CD4-positive, alpha-beta T cell treated with Interleukin-21 for 1 hour (primary cell): Measurements from ENCODE around the gene WDR19.
"Not testable (repeated sequence)": the region's sequence is repeated elsewhere in the genome, so short reads cannot be mapped to it uniquely, and the experiment has no call there.

ENCODE experiments used
- DNase-seq: peaks from one replicate; pipeline ENCODE4 v3.0.0-alpha.2; 2020

Gene WDR19

DNA sequence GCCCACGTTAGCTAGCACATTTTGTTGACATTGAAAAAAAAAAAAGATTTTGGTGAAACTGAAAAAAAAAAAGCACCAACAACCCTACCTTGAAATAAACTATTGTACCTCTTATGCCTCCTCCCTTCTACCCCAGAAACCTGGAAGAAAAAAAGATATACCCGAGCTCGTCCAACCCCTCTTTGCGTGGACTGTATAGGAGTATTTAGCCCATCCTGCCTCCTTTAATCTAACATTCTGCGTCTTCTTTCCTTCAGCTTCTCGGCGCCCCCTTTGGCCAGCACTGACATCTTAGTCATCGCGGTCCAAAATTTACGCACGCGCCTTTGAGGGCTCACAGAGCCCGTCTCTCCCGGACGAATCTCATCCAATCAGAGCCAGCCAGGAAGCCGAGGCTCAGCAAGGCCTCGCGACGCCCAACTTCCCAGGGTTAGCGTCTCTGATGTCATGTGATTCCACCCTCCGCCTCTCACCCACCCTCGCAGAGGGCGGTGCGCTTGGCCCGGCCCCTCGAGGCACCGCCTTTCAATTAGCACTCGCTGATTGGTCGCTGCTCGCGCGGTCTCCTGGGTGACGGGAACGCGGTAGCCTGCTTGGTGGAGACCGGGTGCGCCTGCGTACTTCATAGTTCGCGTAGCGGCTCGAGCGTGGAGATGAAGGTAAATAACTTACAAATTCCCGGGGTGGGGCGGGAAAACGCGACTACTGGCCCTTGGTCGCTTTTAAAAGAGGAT is at the start of gene WDR19:
WDR19 (plus strand) TSS at position 625 of the 734 bp plus-strand sequence; CDS start at position 654, 29 bp downstream.
- DNase-seq: peak; percentile 99

DNA sequence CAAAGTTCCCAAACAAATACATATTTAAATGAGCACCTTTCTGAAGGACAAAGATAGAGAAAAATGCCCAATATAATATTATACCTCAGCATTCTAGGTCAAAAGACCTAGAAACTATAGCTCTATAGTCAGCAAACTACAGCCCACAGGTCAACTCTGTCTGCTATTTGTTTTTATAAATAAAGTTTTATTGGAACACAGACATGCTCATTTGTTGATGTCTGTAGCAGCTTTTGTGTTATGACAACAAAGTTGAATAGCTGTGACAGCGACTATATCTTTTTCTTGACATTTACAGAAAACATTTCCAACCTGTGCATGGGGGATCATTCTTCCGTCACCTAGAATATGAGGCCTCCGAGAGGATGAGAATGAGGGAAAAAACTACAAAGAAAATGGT is 48.7 kb upstream of the WDR19 start:
- no peak for DNase-seq

DNA sequence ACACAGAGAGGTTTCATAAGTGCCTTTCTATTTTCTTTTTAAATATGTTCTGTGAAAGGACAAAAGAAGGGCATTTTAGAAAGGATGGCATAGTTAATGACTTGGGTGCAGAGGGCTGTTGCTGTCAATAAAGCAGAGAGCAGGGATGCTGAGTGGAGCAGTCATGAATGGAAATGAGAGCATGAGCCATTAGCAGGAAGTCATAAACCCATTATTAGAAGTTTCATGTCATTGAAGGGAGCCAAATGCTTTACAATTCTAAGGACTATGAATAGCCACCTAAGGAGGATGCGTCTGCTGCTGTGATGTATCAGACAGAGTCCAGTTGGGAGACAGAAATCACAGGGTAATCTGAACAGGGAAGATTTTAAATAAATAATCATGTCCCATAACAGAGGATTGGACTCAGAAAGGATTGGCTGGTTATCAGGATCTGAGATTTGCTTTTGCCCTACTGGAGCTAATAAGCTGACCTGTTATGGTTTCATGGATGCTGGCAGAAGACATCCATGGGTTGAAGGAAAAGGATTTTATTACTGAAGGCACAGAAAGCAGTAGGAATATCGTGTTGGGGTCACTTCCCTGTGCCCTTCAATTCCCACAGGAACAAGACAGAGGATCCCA is 47.5 kb upstream of the WDR19 start:
- no peak for DNase-seq

DNA sequence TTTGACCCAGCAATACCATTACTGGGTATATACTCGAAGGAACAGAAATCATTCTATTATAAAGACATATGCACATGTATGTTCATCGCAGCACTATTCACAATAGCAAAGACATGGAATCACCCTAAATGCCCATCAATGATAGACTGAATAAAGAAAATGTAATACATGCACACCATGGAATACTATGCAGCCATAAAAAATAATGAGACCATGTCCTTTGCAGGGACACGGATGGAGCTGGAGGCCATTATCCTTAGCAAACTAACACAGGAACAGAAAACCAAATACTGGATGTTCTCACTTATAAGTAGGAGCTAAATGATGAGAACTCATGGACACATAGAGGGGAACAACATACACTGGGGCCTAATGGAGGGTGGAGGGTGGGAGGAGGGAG is 44.1 kb upstream of the WDR19 start:
- not testable (repeated sequence) for DNase-seq

DNA sequence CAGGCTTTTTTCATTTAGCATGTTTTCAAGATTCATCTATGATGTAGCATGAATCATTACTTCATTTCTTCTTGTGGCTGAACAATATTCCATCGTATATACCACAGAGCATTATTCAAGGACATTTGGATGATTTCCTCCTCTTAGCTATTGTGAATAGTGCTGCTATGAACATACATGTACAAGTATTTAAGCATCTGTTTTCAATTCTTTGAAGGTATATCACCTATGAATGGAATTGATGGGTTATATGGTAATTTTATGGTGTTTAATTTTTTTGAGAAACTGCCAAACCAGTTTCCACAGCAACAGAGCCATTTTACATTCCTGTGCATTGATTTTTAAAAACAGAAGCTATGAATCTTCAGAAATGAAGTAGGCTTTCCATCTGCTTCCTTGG is 36.1 kb upstream of the WDR19 start:
- DNase-seq: no peak

DNA sequence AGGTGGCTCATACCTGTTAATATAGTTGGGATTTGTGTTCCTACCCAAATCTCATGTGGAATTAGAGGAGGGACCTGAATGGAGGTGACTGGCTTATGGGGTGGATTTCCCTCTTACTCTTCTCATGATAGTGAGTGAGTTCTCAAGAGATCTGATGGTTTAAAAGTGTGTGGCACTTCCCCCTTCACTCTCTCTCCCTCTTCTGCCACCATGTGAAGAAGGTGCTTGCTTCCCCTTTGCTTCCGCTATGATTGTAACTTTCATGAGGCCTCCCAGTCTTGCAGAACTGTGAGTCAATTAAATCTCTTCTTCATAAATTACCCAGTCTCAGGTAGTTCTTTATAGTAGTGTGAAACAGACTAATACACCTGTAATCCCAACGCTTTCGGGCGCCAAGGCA is 28.3 kb upstream of the WDR19 start:
- no peak for DNase-seq

DNA sequence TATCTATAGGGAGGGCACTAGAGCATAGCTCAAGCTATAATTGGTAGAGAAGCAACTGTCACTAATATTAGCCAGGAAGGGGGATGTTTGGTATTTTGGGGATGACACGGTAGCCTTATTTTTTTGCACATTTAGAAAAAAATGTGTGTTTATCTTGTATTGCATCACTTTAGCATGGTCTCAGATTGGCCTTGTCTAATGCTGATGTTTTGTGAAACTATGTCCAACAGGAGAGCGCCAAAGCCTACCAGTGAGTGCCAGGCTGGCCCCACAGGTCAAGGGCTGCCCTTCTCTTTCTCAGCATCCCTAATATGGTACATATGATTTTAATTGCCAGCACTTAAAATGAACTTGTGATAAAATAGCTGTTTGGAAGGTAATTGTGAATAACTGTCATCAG is 24.8 kb upstream of the WDR19 start:
- no peak for DNase-seq

DNA sequence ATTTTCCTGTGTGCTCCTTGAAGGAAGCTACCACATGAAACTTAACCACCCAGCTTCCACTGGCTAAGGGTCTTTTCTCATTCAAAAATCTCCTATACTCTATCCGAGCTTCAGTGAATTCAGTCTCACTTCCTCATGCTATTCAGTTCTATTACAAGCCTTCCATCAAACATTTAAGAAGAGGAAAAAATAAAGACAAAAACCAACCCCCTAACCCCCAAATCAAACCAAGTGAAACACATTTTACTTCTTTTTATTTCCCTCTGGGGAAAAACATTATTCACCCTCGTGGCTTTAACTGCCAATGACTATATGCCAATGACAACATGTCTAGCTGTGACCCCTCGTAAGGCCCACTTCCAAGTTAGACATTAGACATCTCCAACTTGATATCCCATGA is 16.2 kb upstream of the WDR19 start:
- no peak for DNase-seq

DNA sequence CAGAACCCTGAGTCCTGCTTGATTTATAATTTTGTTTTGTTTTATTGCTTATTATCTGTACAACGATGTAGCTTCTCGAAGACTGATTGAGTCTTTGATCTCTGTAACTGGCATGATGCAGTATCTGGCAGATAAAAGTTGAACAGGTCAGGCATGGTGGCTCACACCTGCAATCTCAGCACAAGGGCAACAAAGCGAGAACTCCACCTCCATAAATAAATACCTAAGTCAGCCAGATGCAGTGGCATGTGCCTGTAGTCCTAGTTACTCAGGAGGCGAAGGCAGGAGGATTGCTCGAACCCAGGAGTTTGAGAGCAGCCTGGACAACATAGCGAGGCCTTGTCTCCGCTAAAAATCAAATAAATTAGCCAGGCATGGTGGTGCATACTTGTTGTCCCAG is 15.7 kb upstream of the WDR19 start:
- DNase-seq: no peak

DNA sequence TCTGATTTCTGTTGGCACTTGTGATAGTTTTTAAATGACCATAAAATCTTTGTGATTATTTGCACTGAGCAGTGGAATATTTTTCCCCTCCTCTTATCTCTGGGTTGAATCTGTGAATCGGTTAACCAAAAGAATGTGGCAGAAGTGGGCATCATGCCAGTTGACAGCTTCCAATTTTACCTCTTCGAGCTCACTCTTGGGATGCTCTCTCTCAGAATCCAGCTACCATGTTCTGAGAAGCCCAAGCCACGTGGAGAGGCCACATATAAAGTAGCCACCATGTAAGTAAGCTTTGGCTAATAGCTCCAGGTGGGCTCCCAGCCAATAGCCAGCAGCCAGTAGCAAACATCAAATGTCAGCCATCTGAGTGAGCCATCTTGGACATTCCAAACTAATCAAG is 12.9 kb upstream of the WDR19 start:
- no peak for DNase-seq

DNA sequence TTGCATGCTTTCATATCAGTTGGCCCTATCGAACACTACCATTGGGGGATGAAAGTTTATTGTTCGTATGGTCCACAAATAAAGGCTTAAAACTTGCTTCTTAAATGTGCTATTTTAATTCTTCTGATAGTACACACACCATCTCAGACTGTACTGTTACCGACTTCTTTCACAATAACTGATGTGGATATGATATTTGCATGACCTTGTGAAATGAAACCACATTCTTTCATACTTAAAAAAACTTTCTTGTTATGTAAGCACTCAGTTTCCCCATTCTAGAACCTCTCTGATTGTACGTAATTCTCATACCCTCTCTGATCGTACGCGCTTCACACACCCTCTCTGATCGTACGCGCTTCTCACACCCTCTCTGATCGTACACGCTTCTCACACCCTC is 12.0 kb upstream of the WDR19 start:
- DNase-seq: no peak

DNA sequence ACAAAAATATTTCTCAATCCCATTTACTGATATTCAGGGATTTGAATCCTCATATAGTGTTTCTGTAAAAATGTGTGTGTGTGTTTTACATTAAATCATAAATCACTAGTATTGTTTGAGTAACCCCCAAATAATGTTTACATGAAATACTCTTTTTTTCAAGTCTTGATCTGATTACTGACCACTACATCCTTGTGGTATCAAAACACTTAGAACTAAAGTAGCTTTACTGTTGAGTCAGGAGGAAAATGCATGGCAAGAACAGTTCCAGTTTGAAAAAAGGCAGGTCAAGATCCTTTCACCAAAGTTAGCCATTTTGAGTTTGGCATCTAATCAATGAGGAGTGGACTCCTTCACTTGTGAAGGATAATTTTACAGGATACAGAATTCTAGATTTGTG is 3.6 kb upstream of the WDR19 start:
- DNase-seq: no peak

DNA sequence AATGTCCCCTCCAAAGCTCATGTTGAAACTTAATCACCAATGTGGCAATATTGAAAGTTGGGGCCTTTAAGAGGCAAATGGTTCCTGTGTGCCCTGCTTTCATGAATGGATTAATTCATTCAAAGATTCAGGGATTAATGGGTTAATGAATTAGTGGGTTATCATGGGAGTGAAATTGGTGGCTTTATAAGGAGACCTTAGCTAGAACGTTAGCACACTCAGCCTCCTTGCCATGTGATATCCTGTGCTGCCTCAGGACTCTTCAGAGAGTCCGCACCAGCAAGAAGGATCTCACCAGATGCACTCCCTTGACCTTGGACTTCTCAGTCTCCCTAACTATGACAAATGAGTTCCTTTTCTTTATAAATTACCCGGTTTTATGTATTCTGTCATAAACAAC is 2.6 kb upstream of the WDR19 start:
- no peak for DNase-seq

DNA sequence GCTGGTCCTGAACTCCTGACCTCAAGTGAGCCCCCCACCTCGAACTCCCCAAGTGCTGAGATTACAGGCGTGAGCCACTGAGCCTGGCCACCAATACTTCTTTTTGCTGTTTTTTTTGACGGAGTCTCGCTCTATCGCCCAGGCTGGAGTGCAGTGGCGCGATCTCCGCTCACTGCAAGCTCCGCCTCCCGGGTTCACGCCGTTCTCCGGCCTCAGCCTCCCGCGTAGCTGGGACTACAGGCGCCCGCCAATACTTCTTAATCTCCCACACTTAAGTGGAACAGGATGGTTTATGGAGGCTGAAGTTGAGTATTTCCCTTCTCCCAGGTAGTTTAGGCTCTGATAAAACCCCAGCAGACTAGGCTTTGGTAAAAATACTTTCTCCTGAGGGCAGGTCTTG is 1.7 kb upstream of the WDR19 start:
- DNase-seq: not testable (repeated sequence)

DNA sequence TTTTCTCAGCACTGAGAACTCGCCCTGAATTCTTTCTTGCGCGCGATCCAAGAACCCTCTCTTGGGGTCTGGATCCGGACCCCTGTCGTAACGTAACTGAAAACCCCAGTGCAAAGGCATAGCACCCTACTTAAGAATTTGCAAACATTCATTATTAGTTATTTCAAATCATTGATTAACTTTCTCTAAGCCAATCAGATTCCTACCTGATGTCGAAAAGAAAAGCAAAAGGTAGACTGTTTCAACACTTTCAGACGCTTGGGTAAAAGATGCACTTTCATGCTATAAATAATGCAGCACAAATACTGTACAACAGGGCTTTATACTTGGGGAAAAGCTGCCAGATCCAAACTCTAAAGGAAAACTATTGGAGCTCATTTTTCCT is 817 bp upstream of the WDR19 start:
- DNase-seq: no peak

DNA sequence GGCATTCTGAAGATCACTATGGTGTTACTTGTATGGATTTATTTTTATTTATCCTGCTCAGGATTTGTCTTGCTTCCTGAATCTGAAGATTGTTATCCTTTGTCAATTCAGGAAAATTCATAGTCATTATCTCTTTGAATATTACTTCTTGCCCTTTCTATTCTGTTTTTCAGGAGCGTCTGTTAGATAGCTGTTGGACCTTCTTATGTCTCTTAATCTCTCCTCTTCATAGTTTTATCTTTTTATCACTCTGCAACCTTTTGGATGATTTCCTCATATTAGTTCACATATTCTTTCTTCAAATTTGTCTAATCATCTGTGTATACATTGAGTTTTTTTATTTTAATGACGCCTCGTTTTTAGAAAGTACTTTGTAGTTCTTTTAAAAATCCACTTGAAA is 19.6 kb downstream of the WDR19 start:
- no peak for DNase-seq

DNA sequence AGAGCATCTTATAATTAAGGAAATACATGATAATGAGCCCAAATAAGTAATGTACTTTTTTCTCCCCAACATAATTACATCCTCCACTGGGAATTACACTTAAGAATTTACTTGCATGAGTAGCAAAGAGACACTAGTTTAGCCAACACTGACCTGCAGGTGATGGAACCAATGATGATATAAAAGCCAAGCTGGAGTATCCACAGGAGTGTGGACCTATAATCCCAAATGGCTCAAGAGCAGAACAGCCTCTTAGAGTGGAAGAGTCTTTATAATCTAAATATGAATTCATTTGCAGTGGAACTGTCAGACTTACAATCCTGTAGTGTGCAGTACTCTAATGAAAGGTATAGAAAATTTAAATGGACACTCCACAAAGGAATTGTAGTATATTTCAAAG is 22.2 kb downstream of the WDR19 start:
- no peak for DNase-seq

DNA sequence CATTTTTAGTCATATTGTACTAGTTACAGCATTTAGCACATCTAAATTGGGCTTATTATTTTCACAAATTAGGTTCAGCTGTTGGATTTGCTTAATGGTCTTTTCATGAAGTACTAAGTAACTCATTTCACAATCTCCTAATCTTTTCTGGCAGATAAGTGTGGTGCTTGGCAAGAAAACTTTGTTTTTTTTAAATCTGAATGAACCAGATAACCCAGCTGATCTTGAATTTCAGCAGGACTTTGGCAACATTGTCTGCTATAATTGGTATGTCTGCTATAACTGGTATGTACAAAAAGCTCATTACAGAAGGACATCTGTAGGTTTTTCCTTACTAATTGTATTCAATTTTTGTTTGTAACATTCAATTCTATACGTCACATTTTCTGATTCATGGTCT is 22.7 kb downstream of the WDR19 start:
- no peak for DNase-seq

DNA sequence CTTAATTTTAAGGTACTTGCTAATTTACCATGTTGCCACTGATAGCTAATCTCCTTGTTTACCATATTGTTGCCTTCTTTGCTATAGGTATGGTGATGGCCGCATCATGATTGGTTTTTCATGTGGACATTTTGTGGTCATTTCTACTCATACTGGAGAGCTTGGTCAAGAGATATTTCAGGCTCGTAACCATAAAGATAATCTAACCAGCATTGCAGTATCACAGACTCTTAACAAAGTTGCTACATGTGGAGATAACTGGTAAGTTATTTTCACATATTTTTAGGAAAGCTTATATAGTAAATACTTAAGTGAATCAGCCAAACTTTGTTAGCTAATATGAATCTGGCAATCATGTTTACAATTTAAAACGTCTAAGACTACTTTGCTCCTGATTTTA is 23.1 kb downstream of the WDR19 start:
- DNase-seq: no peak

DNA sequence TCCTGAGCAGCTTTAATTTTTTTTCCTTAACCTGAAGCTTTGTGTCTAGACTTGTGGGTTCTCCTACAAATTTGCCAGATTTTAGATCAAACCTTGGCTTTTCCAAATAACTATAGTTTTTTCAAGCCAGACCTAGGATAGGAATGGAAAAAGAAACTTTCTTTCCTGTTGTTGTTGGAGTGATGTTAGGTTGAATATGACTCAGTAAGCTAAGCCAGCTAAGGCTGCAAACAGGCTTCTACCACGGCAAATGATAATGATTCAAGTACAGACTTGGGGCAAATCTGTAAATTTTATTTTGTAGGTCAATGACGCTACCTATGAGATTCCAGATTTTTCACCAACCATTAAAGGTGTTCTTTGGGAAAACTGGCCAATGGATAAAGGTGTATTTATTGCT is 45.6 kb downstream of the WDR19 start:
- no peak for DNase-seq

DNA sequence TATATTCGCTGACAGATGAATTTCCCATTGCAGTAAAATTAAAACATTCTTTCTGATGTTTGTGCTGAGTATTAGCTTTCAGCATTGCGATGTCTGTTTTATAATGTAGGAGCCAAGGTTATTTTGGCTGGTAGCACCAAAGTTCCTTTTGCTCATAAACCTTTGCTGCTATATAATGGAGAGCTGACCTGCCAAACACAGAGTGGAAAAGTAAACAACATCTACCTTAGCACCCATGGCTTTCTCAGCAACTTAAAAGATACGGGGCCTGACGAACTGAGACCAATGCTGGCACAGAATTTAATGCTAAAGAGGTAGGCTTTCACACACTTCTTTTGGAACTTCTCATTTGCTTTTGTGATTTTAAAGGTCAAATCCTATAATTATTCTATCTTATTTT is 46.0 kb downstream of the WDR19 start:
- no peak for DNase-seq

DNA sequence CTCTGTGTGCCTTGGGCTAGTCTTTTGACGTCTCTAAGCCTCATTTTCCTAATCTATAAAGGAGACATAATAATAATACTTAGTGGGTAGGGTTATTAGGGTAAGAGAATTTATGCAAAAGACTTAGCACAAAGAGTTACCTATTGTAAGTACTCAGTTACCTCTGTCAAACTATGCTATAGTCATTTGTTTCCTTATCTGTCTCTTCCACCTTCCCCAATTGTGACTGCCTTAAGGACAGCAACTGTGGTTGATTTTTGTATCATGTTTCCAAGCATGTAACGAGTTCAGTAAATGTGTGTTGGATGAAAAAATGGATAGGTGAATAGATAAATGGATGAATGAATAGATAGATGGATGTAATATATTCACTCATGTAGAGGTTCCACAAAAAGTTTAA is 48.1 kb downstream of the WDR19 start:
- no peak for DNase-seq

DNA sequence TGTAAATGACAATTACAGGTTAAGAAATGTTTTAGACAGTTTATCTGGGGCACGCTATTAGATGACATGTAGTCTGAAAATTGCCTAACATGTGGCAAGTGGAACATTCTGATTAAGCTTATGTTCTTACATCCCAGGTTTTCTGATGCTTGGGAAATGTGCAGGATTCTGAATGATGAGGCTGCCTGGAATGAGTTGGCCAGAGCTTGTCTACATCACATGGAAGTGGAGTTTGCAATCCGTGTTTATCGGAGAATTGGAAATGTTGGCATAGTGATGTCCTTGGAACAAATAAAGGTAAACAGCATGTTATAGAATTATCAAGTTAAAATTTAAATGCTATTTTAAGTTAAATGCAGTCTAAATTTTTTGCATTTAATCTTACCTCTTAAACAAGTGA is 49.3 kb downstream of the WDR19 start:
- DNase-seq: no peak

DNA sequence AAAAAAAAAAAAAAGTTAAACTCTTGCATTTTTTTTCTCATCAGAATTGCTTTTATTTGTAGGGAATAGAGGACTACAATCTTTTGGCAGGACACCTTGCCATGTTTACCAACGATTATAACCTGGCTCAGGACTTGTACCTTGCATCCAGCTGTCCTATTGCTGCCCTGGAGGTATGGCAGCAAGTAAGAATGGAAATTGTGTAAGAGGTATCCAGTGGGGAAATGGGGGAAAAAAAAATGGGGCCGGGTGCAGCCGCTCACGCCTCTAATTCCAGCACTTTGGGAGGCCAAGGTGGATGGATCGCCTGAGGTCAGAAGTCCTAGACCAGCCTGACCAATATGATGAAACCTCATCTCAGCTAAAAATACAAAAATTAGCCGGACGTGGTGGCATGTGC is 49.8 kb downstream of the WDR19 start:
- DNase-seq: no peak

DNA sequence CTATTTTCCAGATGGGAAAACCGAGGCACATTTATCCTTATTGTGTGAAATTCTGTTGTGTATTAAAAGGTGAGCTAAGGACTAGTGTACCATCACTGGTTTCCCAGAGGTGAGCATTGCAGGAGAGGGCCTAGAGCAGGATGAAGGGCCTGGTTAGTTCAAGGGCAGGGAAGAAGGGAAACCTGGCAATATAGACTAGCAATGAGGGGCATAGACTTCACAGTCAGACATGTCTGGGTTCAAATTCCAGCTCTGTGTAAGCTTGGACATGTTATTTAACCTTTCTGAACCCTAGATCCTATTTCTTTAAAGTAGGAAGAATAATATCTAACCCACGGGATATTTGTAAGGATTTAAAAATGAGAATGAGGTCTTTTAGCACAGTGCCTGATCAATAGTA is 50.8 kb downstream of the WDR19 start:
- DNase-seq: no peak
